Neural progenitor cell (in vitro differentiated cells): ENCODE data around the gene ATP6V0C.

ENCODE experiments used
- EZH2 ChIP-seq: fragments of 200-600 bp; sonication (generic); IDR thresholded peaks from 2 replicates; pipeline ENCODE4 v1.6.1; 2017; ENCODE audit warnings: antibody characterized with exemption, mild to moderate bottlenecking, moderate library complexity
- EZH2phosphoT487 ChIP-seq: fragments of 200-600 bp; sonication (generic); IDR thresholded peaks from 2 replicates; pipeline ENCODE4 v1.6.1; 2017; ENCODE audit warnings: antibody characterized with exemption
- TF ChIP-seq, protein P1 (sequence below): fragments of 200-600 bp; sonication (generic); IDR thresholded peaks from 2 replicates; pipeline ENCODE4 v1.5.1; 2017; ENCODE audit warnings: antibody characterized with exemption, mild to moderate bottlenecking

DNA sequence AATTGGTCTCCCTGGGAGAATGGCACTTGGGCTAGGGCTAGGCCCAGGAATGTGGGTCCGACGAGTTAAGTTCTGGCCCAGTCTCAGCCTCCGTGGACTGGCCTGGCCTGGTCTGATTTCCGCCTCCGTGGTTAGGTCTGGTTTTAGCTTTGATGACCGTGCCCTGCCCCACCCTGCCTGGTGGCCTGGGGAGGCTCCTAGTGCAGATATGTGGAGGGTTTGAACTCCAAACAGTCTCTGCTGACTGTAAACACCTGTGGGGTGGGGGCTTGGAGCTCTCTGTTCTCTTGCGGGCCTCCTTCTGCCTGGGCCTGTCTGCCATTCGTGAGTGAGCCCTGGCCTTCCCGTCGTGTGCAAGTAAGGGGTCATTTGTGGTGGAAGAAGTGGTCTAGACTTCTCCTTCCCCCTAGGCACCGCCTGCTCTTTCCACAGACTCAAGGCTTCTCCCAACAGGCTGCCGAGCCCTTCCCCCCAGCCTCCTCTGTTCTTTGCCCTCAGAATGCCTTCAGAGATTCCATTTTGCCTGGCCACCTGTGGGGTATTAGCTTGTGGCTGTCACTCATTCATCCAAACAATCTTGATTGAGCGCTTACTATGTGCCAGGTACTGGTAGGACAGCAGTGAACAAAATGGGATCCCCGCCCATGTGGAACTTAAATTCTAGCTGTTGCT is 1.6 kb downstream of the ATP6V0C start:
- TF ChIP-seq, protein P1, sequence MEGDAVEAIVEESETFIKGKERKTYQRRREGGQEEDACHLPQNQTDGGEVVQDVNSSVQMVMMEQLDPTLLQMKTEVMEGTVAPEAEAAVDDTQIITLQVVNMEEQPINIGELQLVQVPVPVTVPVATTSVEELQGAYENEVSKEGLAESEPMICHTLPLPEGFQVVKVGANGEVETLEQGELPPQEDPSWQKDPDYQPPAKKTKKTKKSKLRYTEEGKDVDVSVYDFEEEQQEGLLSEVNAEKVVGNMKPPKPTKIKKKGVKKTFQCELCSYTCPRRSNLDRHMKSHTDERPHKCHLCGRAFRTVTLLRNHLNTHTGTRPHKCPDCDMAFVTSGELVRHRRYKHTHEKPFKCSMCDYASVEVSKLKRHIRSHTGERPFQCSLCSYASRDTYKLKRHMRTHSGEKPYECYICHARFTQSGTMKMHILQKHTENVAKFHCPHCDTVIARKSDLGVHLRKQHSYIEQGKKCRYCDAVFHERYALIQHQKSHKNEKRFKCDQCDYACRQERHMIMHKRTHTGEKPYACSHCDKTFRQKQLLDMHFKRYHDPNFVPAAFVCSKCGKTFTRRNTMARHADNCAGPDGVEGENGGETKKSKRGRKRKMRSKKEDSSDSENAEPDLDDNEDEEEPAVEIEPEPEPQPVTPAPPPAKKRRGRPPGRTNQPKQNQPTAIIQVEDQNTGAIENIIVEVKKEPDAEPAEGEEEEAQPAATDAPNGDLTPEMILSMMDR = no peak
- TF ChIP-seq EZH2phosphoT487 = no peak
- TF ChIP-seq EZH2 = no peak
